ENCODE data around the gene SLC9A5.

The SLC9A5 gene

DNA sequence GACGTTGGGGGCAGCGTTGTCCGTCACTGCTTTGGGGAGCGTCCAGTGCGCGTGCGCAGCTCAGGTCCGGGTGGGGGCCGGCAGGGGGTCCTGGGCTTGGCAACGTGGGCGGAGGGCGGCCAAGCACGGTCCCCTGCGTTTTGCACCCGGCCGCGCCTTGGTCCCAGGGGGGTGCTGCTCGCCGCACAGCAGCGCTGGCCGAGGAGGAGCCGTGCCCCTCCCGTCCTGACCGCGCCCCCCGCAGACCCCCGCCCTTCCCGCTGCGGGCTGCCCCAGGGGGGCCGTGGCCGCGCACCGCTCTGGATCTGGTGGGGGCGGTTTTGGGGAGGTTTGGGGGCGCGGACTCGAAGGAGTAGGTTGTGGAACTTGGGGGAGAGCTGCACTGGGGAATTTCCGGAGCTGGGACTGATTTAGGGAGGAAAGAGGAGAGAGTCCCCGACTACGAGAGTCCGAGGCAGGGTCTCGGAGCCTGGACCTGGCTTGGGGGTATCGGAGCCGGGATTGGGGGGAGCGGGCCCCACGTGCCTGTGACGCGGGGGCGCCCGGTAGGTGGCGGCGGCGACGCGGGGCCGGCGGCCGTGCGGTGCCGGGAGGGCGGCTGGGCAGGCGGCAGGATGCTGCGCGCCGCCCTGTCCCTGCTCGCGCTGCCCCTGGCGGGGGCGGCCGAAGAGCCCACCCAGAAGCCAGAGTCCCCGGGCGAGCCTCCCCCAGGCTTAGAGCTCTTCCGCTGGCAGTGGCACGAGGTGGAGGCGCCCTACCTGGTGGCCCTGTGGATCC lies at the start of gene SLC9A5:
SLC9A5 (plus strand) TSS at position 579 of the 777 bp plus-strand sequence; CDS start at position 615, 36 bp downstream.
- in situ Hi-C loops (cut with MboI; ENCODE audit: low sequenced_read_pairs), result no loop called here

DNA sequence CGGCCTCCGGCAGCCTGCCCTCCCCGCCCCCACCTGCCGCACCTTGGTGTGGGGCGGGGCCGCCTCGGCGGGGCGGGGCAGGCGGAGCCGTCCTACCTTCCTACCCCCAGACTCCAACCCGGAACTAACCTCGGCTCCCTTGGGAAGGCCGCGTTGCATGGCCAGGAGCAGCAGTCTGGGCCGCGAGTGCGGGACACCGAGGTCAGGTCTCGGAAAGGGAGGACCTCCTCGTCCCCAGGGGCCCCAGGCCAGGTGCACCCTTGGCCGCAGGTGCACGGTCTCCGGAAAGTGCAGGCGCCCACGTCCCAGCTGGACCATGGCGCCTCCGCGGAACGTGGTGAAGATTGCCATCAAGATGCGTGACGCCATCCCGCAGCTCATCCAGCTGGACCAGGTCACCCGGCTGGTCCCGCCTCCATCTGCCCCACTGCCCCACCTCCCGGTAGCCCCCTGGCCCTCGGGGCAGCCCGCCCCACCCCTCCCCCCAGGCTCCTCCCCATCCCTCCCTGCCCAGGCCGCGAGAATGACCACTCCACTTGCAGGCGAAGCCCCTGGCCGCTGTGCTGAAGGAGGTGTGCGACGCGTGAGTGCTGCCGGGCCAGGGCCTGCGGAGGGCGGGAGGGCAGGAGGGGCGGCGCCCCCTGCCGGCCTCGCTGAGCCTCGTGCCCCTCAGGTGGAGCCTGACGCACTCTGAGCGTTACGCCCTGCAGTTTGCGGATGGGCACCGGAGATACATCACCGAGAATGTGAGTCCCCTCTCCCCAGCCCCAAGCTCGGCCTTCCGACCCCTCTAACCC lies 49.6 kb upstream of the SLC9A5 start, which contains the start of gene ELMO3:
ELMO3 (plus strand) TSS at position 121 of the 797 bp plus-strand sequence; CDS start at position 317, 196 bp downstream.
- in situ Hi-C loops (cut with MboI; ENCODE audit: low sequenced_read_pairs), result no loop called here

DNA sequence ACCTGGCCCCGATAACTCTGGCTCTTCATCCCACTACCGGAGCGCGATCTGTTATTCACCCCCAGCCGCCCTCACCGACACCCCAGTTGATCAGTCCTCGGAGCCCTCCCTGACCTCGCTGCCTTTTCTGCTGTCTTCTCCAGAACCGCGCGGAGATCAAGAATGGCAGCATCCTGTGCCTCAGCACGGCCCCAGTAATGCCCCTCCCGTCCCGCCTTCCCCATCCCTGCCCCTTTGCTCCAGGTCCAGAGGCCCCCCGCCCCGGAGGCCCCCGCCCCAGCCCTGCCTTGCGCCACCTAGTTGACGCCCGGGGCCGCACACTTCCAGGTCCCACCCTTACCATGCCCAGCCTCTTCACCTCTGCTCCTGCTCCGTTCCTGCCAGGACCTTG lies 49.0 kb upstream of the SLC9A5 start:
- in situ Hi-C loops (cut with MboI; ENCODE audit: low sequenced_read_pairs), result no loop called here

GRCh38 chr16:67200491-67200890 lies 48.3 kb upstream of the SLC9A5 start:
- in situ Hi-C loops (cut with MboI; ENCODE audit: low sequenced_read_pairs), result no loop called here

DNA sequence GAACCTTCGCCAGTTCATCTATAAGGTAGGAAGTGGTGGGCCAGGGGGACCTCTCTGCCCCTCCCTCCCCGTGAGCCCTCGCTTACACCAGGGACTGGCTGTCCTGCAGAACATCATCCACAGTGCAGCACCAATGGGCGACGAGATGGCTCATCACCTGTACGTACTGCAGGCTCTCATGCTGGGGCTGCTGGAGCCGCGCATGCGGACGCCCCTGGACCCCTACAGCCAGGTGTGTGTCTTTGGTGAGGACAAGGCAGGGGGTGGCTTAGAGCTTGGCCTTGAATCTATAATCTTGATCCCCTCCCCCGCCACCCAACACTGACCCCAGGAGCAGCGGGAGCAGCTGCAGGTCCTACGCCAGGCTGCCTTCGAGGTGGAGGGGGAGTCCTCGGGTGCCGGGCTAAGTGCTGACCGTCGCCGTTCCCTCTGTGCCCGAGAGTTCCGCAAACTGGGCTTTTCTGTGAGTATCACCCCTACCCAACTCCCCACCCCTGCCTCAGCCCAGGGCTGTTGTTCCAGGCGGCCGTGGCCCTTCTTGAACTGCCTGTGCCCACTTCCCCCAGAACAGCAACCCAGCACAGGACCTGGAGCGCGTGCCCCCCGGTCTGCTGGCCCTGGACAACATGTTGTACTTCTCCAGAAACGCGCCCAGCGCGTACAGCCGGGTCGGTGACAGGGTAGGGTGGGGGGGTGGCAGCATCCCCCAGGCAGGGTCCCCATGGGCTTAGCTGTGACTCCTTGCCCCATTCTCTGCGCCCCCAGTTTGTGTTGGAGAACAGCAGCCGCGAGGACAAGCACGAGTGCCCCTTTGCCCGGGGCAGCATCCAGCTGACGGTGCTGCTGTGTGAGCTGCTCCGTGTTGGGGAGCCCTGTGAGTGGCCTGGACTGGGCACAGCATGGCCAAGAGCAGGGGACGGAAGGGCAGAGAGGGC lies 47.1 kb upstream of the SLC9A5 start:
- in situ Hi-C loops (cut with MboI; ENCODE audit: low sequenced_read_pairs), result no loop called here

DNA sequence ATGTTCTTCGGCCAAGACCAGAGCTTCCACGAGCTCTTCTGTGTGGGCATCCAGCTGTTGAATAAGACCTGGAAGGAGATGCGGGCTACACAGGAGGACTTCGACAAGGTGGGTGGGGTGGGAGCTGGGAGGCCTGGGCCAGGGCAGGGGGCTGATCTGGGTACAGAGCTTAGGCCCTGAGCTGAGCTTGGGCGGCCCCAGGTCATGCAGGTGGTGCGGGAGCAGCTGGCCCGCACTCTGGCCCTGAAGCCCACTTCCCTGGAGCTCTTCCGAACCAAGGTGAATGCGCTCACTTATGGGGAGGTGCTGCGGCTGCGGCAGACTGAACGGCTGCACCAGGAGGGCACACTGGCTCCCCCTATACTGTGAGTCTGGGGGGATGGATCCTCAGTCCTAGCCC lies 46.4 kb upstream of the SLC9A5 start:
- in situ Hi-C loops (cut with MboI; ENCODE audit: low sequenced_read_pairs), result no loop called here

DNA sequence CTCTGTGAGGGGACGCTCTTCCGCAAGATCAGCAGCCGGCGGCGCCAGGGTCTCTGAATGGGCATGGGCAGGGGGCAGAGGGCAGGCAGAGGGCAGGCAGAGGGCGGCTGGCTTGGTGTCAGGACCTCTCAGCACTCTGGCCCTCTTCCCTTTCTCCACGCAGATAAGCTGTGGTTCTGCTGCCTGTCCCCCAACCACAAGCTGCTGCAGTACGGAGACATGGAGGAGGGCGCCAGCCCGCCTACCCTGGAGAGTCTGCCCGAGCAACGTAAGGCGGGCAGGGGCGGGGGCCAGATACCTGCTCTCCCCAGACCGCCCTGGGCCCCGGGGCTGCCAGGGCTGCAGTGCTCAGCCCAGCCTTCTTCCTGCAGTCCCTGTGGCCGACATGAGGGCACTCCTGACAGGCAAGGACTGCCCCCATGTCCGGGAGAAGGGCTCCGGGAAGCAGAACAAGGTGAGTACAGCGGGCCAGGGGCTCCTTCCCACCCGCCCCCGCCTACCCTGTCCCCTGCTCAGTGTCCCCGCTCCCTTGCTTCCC lies 45.8 kb upstream of the SLC9A5 start:
- in situ Hi-C loops (cut with MboI; ENCODE audit: low sequenced_read_pairs), result no loop called here

DNA sequence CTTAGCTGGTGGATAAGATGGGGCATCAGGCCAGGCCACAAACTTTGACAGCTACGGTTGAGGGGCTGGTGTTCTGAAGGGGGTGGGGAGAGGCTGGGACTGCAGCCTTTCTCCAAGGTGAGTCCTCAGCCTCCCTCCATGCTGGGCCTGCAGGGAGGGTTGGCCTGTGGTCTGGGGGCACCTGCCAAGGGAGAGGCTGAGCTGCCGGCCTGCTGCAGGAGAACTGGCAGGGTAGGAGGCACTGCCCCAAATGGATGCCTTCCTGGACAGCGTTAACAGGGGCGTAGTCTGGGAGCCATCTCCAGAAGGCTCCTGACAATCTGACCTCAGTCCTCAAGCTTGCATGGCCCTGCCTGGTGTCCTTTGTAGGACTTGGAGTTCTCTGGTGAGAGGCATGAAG lies 44.7 kb upstream of the SLC9A5 start:
- in situ Hi-C loops (cut with MboI; ENCODE audit: low sequenced_read_pairs), result no loop called here

GRCh38 chr16:67206129-67206837 lies 42.5 kb upstream of the SLC9A5 start:
- in situ Hi-C loops (cut with MboI; ENCODE audit: low sequenced_read_pairs), result no loop called here

- in situ Hi-C loops (cut with MboI; ENCODE audit: low sequenced_read_pairs), result no loop called here
Measured at GRCh38 chr16:67206838-67207248, 41.9 kb upstream of the SLC9A5 start.

DNA sequence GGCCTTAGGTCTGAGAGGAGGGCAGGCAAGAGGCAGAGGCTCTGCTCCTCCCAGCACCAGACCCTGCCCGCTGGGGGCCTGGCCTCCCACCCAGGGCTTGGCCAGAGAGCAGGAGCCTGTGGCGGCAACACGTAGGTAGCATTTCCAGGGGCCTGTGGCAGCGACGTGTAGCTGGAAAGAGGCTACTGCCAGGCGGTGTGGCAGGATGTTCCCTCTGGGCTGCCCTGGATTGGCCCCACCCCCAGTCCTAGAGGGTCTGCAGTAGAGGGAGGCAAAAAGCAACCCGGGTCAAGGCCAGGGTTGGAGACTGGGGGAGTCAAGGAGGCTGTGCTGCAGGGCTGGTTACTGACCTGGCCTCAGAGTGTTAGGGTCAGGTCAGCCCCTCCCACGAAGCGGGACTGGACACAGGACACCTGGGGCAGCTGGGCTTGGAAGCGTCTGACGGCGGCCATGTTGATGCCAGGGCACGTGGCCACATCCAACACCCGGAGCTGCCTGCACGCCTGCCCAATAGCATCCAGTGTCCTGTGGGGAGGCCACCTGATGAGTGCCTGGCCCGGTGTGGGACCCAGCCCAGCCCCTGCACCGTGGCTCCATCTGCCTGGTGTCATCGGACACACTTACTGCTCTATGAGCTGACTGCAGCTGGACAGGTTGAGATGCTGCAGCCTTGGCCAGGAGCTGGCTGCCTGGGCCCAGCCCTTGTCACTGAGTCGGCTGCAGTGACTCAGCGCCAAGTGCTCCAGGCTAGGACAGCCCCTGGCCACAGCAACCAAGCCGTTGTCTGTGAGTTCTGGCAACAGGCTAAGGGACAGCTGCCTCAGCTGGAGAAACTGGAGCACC lies 41.3 kb upstream of the SLC9A5 start:
- in situ Hi-C loops (cut with MboI; ENCODE audit: low sequenced_read_pairs), result no loop called here

DNA sequence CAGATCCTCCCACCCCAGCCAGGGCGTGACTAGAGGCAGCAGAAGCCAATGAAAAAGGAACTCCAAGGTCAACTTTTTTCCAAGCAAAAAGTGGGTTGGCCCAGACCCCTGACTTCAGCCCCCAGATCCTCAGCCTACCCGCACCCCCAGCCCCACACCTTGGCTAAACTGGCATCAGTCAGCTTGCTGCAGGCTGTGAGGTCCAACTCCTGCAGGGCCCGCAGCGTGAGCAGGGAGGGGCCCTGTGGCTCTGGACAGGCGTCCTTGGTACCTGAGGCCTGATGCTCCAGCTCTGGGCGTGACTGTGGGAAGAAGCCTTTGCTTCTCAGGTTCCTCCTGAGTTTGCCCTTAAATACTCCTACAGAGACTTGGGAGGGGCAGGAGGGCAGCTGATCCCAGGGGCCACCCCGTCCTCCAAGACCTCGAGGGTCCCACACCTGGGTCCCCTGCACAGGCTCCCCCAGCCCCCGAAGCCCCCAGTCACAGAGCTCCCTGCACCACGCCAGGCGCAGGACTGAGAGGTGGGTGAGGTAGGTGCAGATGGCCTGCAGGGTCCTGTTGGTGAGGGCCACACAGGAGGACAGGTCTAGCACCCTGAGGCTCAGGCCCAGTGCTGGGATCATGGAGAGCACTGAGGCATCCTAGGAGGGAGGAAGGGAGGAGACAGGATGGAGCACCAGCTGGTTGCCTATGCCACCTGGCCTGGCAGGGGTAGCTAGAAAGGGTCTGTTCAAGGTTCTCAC lies 40.5 kb upstream of the SLC9A5 start:
- in situ Hi-C loops (cut with MboI; ENCODE audit: low sequenced_read_pairs), result no loop called here

- in situ Hi-C loops (cut with MboI; ENCODE audit: low sequenced_read_pairs), result no loop called here
Measured at GRCh38 chr16:67209565-67209964, 39.2 kb upstream of the SLC9A5 start.

DNA sequence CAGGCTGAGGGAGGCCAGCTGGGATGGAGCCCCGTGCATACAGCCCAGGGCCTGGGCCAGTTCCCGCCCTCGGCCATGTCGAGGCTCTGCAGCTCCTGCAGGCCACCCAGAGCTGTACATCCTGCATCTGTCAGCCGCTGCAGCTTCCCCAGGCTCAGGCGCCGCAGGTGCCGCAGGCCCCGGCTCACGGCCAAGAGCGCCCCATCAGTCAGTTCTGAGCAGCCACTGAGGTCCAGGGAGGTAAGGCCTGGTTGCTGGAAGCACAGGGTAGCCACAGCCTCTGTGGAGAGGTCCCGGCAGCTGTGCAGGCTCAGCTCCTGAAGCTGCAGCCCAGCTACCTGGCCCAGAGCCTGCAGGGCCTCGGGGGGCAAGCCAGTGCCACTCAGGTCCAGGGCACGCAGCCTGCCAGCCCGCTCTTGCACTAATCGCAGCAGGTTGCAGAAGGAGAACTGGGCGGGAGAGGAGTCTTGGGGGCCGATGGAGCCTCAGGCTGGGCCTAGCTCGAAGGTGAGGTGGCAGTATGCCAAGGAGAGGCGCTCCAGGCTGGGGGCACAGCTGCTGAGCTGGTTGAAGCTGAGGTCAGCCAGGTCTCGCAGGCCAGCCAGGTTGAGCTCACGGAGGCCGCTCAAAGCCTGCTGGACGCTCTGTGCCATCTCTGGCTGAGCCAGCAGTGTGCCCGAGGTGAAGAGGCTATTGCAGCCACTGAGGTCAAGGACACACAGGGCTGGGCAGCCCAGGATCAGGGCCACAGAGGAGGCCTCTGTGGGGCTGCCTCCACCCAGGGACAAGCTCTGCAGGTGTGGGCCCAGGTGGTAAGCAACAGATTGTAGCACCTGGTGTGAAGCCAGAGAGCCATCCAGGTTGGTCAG lies 38.5 kb upstream of the SLC9A5 start:
- in situ Hi-C loops (cut with MboI; ENCODE audit: low sequenced_read_pairs), result no loop called here

GRCh38 chr16:67211674-67212073 lies 37.1 kb upstream of the SLC9A5 start:
- in situ Hi-C loops (cut with MboI; ENCODE audit: low sequenced_read_pairs), result no loop called here

GRCh38 chr16:67212766-67213165 lies 36.0 kb upstream of the SLC9A5 start:
- in situ Hi-C loops (cut with MboI; ENCODE audit: low sequenced_read_pairs), result no loop called here

- in situ Hi-C loops (cut with MboI; ENCODE audit: low sequenced_read_pairs), result no loop called here
Measured at GRCh38 chr16:67213197-67214019, 35.4 kb upstream of the SLC9A5 start.
